GM10248 (cell line): ENCODE data around the gene TMEM208.

Experiments used
- CTCF ChIA-PET: fragments of 300-600 bp; sonication (Branson Sonifier 250); formaldehyde crosslinking; extraction: SDS; loops from one replicate; lab custom pipeline; 2021; ENCODE audit warnings: antibody characterized with exemption; lab: Yijun Ruan, JAX
- POLR2A ChIA-PET: fragments of 350-650 bp; sonication (Branson Sonifier 250); formaldehyde crosslinking; extraction: SDS; loops from one replicate; lab custom pipeline; 2020; ENCODE audit warnings: antibody characterized with exemption; lab: Yijun Ruan, JAX
- DNase-seq: peaks from one replicate; pipeline ENCODE4 v3.0.0; 2012; ENCODE audit errors: extremely low spot score
- CTCF ChIP-seq: IDR thresholded peaks from 2 replicates; pipeline ENCODE4 v1.5.1; 2012; ENCODE audit warnings: mild to moderate bottlenecking, low read depth; ENCODE audit errors: extremely low read depth, missing control alignments, control extremely low read depth

TMEM208 gene

GRCh38 chr16:67250045-67250327, 23.1 kb downstream of the TMEM208 start:
- no peak for DNase-seq
- POLR2A ChIA-PET = no interaction called here
- TF ChIP-seq CTCF = no peak
- CTCF ChIA-PET = interaction anchor here (1.1 kb wide), 1 partner anchor 11 kb away, joined by 3 read pairs; no protein-coding TSS in a partner anchor

DNA sequence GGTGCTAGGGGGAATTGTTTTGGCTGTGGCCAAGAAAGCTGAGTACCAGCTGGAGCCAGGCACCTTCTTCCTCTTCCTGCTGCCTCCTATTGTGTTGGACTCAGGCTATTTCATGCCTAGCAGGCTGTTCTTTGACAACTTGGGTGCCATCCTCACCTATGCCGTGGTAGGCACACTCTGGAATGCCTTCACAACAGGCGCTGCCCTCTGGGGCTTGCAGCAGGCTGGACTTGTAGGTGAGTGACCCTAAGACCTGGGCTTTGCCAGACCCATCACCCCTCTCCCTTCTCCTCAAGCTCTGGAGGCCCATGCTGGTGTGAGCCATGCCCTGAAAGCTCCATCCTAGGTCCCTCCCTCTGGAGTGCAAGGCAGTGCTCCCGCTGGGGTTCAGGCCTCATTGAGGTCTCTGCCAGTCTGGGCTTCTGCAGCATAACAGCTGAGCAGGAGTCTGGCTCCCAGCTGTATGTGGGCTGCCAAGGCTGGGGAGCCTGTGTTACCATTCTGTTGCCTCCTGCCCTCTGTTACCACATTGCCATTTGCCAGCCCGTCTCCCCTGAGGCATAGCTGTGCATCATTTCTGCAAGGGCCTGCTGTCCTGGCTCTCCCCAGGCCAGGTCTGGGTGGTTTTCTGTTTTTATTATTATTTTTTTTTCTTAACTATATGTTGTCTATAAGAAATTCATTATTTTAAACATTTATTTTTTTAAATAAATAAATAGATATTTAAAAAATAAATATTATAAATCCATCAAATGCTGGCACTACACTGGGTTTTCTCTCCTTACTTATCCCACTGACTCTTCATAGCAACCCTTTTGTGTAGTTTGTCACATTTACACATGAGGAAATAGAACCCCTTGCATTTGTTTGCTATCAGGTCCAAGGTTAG, 25.9 kb downstream of the TMEM208 start:
- ChIA-PET CTCF (interaction anchor here (1.2 to 2.1 kb wide), 5 partner anchors 8 to 235 kb away, joined by 3 to 6 read pairs (median 5); no protein-coding TSS in a partner anchor), POLR2A (no interaction called here)
- no peak for TF ChIP-seq CTCF
- DNase-seq = no peak

DNA sequence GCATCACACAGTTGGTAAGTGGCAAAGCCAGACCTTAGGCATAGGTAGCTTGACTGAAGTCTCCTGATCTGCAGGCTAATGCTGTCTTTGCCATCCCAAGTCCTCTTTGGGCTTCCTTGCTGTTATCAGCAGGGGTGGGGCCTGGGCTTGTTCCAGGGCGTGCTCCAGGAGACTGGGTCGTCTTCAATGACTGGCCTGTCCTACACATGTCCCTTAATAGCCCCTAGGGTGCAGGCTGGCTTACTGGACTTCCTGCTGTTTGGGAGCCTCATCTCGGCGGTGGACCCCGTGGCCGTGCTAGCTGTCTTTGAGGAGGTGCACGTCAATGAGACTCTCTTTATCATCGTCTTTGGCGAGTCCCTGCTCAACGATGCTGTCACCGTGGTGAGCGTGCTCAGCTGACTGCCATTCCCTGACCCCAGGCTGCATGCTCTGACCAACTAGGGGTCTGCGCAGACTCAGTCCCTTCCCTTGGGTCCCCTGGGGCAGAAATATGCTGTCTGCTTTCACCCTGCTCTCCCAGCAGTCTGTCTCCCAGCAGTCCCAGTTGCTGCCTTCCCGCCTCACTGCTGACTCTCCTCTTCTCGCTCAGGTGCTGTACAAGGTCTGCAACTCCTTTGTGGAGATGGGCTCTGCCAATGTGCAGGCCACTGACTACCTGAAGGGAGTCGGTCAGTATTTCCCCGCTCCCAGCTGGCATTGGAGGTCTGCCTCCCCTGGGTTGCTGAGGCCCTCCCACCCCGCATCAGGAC, 28.0 kb downstream of the TMEM208 start:
- no peak for TF ChIP-seq CTCF
- ChIA-PET POLR2A (no interaction called here), CTCF (no interaction called here)
- DNase-seq = no peak

DNA sequence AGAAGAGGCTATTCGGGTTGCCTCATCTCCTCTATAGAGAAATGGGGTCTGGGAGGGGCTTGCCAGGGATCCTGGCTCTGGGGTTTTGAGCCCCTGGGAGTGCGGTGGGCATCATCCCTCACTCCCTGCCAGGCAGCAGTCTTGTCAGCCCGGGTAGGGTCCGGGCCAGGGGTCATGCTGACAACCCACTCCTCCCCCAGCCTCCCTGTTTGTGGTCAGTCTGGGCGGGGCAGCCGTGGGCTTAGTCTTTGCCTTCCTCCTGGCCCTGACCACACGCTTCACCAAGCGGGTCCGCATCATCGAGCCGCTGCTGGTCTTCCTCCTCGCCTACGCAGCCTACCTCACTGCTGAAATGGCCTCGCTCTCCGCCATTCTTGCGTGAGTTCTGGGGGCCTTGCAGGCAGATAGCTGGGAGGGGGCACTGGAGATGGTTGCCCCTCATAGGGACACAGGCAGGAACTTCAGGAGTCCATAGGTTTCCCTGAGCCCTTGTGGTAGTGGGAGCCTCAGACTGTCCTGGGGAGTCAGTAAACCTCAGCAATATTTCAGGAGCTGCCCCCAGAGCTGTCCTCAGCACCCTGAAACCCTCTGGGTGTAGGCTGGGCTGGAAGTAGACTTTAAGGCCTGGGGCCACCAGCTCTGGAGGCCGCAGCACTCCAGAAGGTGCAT, 28.8 kb downstream of the TMEM208 start:
- no peak for TF ChIP-seq CTCF
- ChIA-PET CTCF (no interaction called here), POLR2A (no interaction called here)
- DNase-seq = no peak

DNA sequence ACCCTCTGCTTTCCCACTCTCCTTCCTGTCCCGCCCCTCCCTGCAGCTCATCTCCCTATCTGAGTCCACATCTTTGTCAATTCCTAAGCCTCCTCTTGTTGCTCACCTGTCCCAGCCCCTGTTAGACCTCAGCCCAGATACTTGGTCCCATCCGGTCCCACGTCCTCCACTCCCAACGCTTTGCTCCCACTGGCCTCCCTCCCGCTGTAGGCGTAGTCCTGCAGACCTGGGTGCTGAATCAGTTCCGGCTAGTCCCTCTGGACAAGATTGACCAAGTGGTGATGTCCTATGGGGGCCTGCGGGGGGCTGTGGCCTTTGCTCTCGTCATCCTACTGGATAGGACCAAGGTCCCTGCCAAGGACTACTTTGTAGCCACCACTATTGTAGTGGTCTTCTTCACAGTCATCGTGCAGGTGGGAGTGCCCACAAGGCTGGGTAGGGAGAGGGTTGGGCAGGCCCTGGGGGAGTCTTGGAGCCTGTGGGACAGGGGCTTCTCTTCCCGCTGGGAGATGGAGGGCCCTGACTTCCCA, 29.8 kb downstream of the TMEM208 start:
- no peak for TF ChIP-seq CTCF
- no peak for DNase-seq
- CTCF ChIA-PET = interaction anchor here (1.0 to 1.3 kb wide), 2 partner anchors 143 to 186 kb away, joined by 3 to 4 read pairs; no protein-coding TSS in a partner anchor
- POLR2A ChIA-PET = interaction anchor here (0.5 kb wide), 1 partner anchor 864 kb away, joined by 3 read pairs; no protein-coding TSS in a partner anchor
